ENCODE data around the gene TSSK6.

DNA sequence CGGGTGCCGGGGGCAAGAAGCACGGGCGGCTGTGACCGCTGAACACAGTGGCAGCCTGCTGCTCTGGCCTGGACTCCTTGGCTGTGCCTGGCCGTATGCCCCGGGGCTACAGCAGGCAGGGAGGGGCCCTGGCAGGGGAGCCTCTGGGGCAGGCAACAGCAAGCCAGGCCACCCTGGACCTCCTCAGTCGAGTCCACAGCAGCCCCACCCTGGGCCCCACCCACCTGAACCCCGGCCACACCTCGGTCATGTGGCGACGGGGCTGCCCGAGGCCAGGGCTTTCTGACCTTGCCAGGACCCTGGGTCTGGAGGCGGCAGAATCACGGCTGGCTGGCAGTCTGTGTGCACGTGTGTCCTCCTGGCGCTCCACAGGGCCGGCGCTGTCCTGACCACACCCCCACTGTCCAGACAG lies 31.4 kb upstream of the TSSK6 start:
- TF ChIP-seq, protein P1, sequence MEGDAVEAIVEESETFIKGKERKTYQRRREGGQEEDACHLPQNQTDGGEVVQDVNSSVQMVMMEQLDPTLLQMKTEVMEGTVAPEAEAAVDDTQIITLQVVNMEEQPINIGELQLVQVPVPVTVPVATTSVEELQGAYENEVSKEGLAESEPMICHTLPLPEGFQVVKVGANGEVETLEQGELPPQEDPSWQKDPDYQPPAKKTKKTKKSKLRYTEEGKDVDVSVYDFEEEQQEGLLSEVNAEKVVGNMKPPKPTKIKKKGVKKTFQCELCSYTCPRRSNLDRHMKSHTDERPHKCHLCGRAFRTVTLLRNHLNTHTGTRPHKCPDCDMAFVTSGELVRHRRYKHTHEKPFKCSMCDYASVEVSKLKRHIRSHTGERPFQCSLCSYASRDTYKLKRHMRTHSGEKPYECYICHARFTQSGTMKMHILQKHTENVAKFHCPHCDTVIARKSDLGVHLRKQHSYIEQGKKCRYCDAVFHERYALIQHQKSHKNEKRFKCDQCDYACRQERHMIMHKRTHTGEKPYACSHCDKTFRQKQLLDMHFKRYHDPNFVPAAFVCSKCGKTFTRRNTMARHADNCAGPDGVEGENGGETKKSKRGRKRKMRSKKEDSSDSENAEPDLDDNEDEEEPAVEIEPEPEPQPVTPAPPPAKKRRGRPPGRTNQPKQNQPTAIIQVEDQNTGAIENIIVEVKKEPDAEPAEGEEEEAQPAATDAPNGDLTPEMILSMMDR (IDR thresholded peaks at IDR 0.05): no peak
- no peak for TF ChIP-seq POLR2A (IDR thresholded peaks at IDR 0.05)

Measured in testis (tissue), 2 donors.